ENCODE measurements around the gene ANKRD1.
"Not testable (repeated sequence)": the region's sequence is repeated elsewhere in the genome, so short reads cannot be mapped to it uniquely, and the experiment has no call there.

DNA sequence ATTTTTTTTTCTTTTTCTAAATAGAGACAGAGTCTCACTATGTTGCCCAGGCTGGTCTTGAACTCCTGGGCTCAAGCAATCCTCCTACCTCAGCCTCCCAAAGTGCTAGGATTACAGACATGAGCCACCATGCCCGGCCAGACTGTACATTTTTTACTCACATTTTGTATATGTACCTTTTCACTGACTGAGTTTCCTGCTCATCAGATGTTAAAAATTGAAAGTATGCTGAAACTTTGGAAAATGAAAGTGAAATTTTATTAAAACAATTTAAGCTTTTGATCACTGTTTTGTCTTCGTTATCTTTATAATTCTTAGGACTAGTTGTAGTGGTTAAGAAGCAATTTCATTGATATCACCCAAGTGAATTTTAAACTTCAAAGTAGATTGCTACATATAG is 24.0 kb downstream of the ANKRD1 start:
- TF ChIP-seq, protein P1, sequence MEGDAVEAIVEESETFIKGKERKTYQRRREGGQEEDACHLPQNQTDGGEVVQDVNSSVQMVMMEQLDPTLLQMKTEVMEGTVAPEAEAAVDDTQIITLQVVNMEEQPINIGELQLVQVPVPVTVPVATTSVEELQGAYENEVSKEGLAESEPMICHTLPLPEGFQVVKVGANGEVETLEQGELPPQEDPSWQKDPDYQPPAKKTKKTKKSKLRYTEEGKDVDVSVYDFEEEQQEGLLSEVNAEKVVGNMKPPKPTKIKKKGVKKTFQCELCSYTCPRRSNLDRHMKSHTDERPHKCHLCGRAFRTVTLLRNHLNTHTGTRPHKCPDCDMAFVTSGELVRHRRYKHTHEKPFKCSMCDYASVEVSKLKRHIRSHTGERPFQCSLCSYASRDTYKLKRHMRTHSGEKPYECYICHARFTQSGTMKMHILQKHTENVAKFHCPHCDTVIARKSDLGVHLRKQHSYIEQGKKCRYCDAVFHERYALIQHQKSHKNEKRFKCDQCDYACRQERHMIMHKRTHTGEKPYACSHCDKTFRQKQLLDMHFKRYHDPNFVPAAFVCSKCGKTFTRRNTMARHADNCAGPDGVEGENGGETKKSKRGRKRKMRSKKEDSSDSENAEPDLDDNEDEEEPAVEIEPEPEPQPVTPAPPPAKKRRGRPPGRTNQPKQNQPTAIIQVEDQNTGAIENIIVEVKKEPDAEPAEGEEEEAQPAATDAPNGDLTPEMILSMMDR (IDR thresholded peaks at IDR 0.05): not testable (repeated sequence)
- not testable (repeated sequence) for TF ChIP-seq POLR2AphosphoS5 (IDR thresholded peaks at IDR 0.05); EP300 (IDR thresholded peaks at IDR 0.05); POLR2A (IDR thresholded peaks at IDR 0.05; ENCODE audit: low read depth)
